GM06990 (cell line): ENCODE data around the gene SLC39A2.
A peak's percentile ranks its signal among the peaks of the same experiment; 100 is the strongest.
"Not testable (repeated sequence)": the region's sequence is repeated elsewhere in the genome, so short reads cannot be mapped to it uniquely, and the experiment has no call there.

Source experiments
- DNase-seq: peaks from one replicate; pipeline ENCODE4 v3.0.0-alpha.2; 2011; ENCODE audit not compliant: insufficient read length; ENCODE audit errors: extremely low read depth
- H3K27me3 ChIP-seq: replicated peaks from 2 replicates; pipeline ENCODE4 v1.6.0; 2011; ENCODE audit warnings: low read length; ENCODE audit not compliant: control insufficient read depth, insufficient read depth
- H3K36me3 ChIP-seq: 2 replicates; pipeline ENCODE4 v1.5.1; 2011; ENCODE audit warnings: low read length; ENCODE audit not compliant: control insufficient read depth, insufficient read depth
- H3K4me3 ChIP-seq: replicated peaks from 2 replicates; pipeline ENCODE4 v1.5.1; 2011; ENCODE audit warnings: low read depth, mild to moderate bottlenecking, control low read depth, low read length
- TF ChIP-seq, protein P1 (sequence below): IDR thresholded peaks from 2 replicates; pipeline ENCODE4 v1.5.1; 2011; ENCODE audit warnings: low read length, control low read depth, mild to moderate bottlenecking, inconsistent platforms; ENCODE audit not compliant: insufficient read depth, poor library complexity, severe bottlenecking

SLC39A2 gene, protein sequence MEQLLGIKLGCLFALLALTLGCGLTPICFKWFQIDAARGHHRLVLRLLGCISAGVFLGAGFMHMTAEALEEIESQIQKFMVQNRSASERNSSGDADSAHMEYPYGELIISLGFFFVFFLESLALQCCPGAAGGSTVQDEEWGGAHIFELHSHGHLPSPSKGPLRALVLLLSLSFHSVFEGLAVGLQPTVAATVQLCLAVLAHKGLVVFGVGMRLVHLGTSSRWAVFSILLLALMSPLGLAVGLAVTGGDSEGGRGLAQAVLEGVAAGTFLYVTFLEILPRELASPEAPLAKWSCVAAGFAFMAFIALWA

DNA sequence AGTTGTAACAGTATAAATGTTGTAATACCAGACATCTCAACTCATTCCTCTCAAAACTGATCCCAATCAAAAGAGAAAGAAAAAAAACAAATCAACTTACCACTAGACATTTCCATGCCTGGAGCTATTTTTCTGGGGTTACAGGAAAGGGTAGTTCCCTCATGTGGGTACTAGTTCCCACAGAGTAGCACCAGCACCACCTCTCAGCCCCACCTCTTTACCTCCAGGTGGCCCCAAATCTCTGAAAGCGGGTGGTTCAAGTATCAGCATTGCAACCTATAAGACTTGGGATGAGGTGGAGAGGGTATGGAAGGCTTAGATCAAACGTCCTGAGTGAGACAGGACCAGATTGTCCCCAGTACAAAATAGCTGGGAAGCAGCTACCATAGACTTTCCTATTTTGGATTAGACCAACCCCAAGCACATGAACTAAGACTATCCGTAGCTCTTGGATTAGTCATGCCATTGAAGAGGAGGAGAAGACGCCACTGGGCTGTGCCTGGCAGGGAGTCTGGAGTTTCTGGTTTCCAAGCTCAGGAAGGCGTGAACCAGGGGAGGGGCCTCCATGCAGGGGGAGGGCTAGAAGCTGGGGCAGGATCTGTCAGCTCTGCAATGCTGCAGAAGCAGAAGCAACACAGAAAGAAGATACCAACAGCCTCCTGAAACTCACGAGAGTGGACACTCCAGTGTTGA is at the start of gene SLC39A2:
SLC39A2 (plus strand) TSS at position 620 of the 693 bp plus-strand sequence. CDS start 154 bp downstream, outside the sequence.
- H3K27me3 ChIP-seq: no peaks in the 10 kb centered on the region
- no peak for DNase-seq
- peaks cover 15% of the 10 kb centered on the region for H3K36me3 ChIP-seq
- no peak within 1 kb of the TSS for H3K4me3 ChIP-seq
- TF ChIP-seq, protein P1, sequence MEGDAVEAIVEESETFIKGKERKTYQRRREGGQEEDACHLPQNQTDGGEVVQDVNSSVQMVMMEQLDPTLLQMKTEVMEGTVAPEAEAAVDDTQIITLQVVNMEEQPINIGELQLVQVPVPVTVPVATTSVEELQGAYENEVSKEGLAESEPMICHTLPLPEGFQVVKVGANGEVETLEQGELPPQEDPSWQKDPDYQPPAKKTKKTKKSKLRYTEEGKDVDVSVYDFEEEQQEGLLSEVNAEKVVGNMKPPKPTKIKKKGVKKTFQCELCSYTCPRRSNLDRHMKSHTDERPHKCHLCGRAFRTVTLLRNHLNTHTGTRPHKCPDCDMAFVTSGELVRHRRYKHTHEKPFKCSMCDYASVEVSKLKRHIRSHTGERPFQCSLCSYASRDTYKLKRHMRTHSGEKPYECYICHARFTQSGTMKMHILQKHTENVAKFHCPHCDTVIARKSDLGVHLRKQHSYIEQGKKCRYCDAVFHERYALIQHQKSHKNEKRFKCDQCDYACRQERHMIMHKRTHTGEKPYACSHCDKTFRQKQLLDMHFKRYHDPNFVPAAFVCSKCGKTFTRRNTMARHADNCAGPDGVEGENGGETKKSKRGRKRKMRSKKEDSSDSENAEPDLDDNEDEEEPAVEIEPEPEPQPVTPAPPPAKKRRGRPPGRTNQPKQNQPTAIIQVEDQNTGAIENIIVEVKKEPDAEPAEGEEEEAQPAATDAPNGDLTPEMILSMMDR: no peak

DNA sequence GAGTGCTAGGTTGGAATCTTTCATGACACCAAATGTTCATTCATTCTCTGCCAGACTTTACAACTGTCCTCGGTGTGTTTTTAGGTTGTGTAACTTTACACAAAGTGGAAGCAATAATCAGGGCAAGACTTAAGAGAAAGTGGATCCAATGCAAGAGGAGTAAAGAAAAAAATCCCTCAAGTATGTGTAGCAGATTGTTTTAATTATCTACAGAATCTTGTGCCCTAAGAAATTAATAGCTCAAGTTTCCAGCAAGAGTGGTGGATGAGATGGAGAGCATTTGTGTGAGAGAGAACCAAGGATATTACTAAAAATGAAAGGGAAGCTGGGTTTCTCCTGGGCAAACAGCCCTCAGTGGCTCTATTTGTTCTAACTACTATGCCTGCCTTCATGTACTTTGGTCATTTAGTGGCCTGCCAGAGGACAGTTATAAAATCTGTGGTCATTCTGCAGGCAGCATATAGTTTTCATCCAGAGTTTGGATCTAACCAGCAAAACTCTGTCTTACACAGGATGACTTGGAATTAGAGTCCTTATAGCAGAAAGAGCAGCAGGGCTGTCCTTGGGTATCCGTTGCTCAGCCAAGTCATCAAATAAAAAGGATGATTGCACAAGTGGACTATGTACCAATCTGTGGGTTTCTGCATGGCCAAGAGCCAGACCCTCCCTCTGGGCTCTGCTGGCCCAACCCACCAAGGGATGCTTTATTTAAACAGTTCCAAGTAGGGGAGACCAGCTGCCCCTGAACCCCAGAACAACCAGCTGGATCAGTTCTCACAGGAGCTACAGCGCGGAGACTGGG is 44.2 kb upstream of the SLC39A2 start, which contains the start of gene RNASE2:
RNASE2 (plus strand) TSS at position 752 of the 802 bp plus-strand sequence. CDS start 285 bp downstream, outside the sequence.
- H3K4me3 ChIP-seq, H3K36me3 ChIP-seq, H3K27me3 ChIP-seq, DNase-seq: not testable (repeated sequence)

DNA sequence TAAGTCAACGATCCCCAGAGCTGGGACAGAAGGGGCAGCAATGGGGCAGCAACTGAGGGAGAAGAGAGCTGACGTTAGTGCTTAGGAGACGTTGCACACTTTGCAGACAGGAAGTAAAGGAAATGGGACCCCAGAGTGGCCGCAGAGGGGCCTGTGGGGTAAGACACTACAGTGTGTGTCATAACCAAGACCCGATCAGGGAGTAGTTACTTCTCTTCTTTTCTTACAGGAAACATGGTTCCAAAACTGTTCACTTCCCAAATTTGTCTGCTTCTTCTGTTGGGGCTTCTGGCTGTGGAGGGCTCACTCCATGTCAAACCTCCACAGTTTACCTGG is 43.6 kb upstream of the SLC39A2 start:
- H3K27me3 ChIP-seq: not testable (repeated sequence)

DNA sequence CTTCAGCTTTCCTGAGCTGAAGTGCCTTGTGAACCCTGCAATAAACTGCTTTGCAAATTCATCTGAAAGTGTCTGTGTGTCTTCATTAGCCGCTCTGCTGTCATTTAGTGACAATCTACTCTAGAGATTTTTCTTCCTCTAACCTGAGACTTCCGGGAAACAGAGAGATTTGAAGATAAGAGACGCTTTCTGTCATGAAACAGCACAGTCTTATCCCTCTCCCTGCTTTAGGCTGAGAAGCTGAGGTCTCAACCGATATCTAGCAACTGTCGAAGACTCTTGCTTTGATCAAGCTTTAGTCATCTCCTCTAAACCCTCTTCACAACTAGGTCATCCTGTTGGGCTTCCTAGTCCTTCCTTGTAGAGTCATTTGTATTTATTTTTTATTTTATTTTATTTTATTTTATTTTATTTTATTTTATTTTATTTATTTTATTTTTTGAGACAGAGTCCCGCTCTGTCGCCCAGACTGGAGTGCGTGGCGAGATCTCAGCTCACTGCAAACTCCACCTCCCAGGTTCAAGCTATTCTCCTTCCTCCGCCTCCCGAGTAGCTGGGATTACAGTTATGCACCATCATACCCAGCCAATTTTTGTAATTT is 42.6 kb upstream of the SLC39A2 start:
- Histone ChIP-seq H3K4me3 (no peak overlapping the region), H3K27me3 (no peaks in the 10 kb centered on the region), H3K36me3 (no peaks in the 10 kb centered on the region)
- TF ChIP-seq, protein P1: no peak
- DNase-seq: no peak

More for the DNA sequence above, 43.6 kb upstream of the SLC39A2 start:
- not testable (repeated sequence) for H3K36me3 ChIP-seq, H3K4me3 ChIP-seq, DNase-seq

DNA sequence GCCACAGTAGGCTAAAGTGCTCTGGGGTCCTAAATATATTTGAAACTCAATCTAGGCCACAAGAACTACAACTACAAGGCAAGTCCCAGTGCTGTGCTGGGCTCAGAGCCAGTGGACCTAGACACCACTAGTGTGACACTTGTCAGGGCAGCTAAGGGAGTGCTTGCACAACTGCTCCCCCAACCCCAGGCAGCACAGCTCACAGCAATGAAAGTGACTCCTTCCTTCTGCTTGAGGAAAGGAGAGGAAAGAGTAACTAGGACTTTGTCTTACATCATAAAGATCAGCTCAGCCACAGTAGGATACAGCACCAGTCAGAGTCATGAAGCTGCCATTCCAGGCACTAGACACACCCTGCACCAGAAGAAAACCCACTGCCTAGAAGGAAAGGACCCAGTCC is 40.1 kb upstream of the SLC39A2 start:
- DNase-seq, H3K4me3 ChIP-seq, H3K27me3 ChIP-seq, H3K36me3 ChIP-seq: not testable (repeated sequence)

DNA sequence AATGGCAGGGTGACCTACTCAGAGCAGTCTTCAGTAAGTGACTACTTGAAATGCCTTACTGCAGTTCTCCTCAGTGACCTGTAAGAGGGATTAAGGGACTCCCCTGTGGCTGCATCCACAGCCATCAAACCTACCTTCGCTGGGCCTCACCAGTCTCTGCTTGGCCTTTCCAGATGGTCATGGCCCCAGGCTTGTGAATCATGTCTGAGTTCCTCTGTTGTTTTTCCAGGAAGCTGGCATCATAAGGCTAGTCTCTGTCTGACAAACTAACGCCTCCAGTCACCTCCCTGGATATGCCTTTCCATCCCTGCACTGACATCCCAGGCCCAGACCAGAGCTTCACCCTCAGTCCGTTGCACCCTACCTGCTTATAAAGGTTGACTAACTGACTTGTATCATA is 29.8 kb upstream of the SLC39A2 start:
- Histone ChIP-seq H3K27me3 (no peaks in the 10 kb centered on the region), H3K4me3 (no peak overlapping the region), H3K36me3 (no peaks in the 10 kb centered on the region)
- TF ChIP-seq, protein P1: no peak
- DNase-seq: no peak

DNA sequence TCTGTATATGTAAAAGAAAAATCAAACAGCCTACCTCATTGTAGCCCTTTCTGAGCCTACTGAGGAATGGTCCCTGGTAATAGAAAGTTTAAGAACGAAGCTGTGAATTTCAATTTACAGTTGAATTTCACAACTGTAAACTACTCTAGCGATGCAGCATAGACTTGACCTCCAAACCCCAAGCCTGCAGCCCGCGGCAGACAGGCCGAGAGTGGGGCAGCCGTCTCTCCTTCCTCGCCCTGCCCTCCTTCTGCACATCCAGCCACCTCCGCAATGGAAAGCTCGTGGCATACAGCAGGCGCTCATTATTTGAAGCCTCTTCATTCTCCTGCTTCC is 28.5 kb upstream of the SLC39A2 start:
- Histone ChIP-seq H3K36me3 (no peaks in the 10 kb centered on the region), H3K27me3 (no peaks in the 10 kb centered on the region), H3K4me3 (peak overlapping the region; percentile 33)
- TF ChIP-seq, protein P1: no peak
- DNase-seq: no peak
